Measurements from ENCODE around the gene ZNF592. TPM values are rescaled to one million over a fixed set of nuclear protein-coding genes. Genes with fewer than 3 reads are reported as not detected.

The ZNF592 gene
- total RNA-seq, 2 experiments from 2014 or later, result 18.1 to 18.3 TPM

- intact Hi-C loops (cut with micrococcal nuclease), result no loop called here
- TF ChIP-seq CTCF (IDR thresholded peaks at IDR 0.05), result no peak
- no peak overlapping the region for H3K4me3 Mint-ChIP-seq
- no peaks in the 10 kb centered on the region for H3K9me3 Mint-ChIP-seq
- H3K27ac Mint-ChIP-seq, result peak overlapping the region; percentile 39
- peaks cover 33% of the 10 kb centered on the region for H3K36me3 Mint-ChIP-seq (ENCODE audit: low read depth)
- POLR2A ChIA-PET, result interaction anchor here (0.6 to 0.8 kb wide), 2 partner anchors 10 to 114 kb away, joined by 3 read pairs; no protein-coding TSS in a partner anchor
- DNase-seq (no peak), ATAC-seq (no peak)
- CTCF ChIA-PET, result no interaction called here
- H3K27me3 Mint-ChIP-seq, result no peaks in the 10 kb centered on the region
- peaks cover 47% of the 10 kb centered on the region for H3K4me1 Mint-ChIP-seq (ENCODE audit: low read depth)
These were observed 34.0 kb downstream of the ZNF592 start for GRCh38 chr15:84782346-84782745.

- no peak for TF ChIP-seq CTCF (IDR thresholded peaks at IDR 0.05)
- POLR2A ChIA-PET, result no interaction called here
- peak; percentile 20 for DNase-seq
- peaks cover 41% of the 10 kb centered on the region for H3K36me3 Mint-ChIP-seq (ENCODE audit: low read depth)
- H3K9me3 Mint-ChIP-seq, result no peaks in the 10 kb centered on the region
- no peaks in the 10 kb centered on the region for H3K27me3 Mint-ChIP-seq
- no peak overlapping the region for H3K4me3 Mint-ChIP-seq
- ATAC-seq, result no peak
- intact Hi-C loops (cut with micrococcal nuclease), result no loop called here
- CTCF ChIA-PET, result interaction anchor here (0.7 to 1.4 kb wide), 2 partner anchors 117 to 196 kb away, joined by 4 read pairs; no protein-coding TSS in a partner anchor
- peaks cover 56% of the 10 kb centered on the region for H3K4me1 Mint-ChIP-seq (ENCODE audit: low read depth)
- H3K27ac Mint-ChIP-seq, result peak overlapping the region; percentile 37
These were observed 35.3 kb downstream of the ZNF592 start for GRCh38 chr15:84783493-84784251.

GRCh38 chr15:84784262-84784661 lies 35.9 kb downstream of the ZNF592 start:
- peaks cover 55% of the 10 kb centered on the region for H3K4me1 Mint-ChIP-seq (ENCODE audit: low read depth)
- no peaks in the 10 kb centered on the region for H3K9me3 Mint-ChIP-seq
- ATAC-seq, result no peak
- intact Hi-C loops (cut with micrococcal nuclease), result no loop called here
- no peaks in the 10 kb centered on the region for H3K27me3 Mint-ChIP-seq
- H3K27ac Mint-ChIP-seq, result no peak overlapping the region
- no peak for DNase-seq
- POLR2A ChIA-PET, result no interaction called here
- CTCF ChIA-PET, result interaction anchor here (0.7 to 1.5 kb wide), 3 partner anchors 35 to 196 kb away, joined by 4 read pairs; no protein-coding TSS in a partner anchor
- H3K4me3 Mint-ChIP-seq, result no peak overlapping the region
- H3K36me3 Mint-ChIP-seq (ENCODE audit: low read depth), result peaks cover 42% of the 10 kb centered on the region
- no peak for TF ChIP-seq CTCF (IDR thresholded peaks at IDR 0.05)

- H3K4me3 Mint-ChIP-seq, result no peak overlapping the region
- peaks cover 55% of the 10 kb centered on the region for H3K4me1 Mint-ChIP-seq (ENCODE audit: low read depth)
- no peaks in the 10 kb centered on the region for H3K27me3 Mint-ChIP-seq
- H3K9me3 Mint-ChIP-seq, result no peaks in the 10 kb centered on the region
- peaks cover 42% of the 10 kb centered on the region for H3K36me3 Mint-ChIP-seq (ENCODE audit: low read depth)
- TF ChIP-seq CTCF (IDR thresholded peaks at IDR 0.05), result no peak
- peak overlapping the region; percentile 31 for H3K27ac Mint-ChIP-seq
- CTCF ChIA-PET, result interaction anchor here (1.5 kb wide), 1 partner anchor 36 kb away, joined by 4 read pairs; no protein-coding TSS in a partner anchor
- intact Hi-C loops (cut with micrococcal nuclease), result no loop called here
- DNase-seq, result peak; percentile 18
- peak; percentile 81 for ATAC-seq
- POLR2A ChIA-PET, result interaction anchor here (1.2 kb wide), 1 partner anchor 33 kb away, joined by 4 read pairs; no protein-coding TSS in a partner anchor
These were observed 36.7 kb downstream of the ZNF592 start for GRCh38 chr15:84785053-84785452.

- no peak for ATAC-seq
- CTCF ChIA-PET, result no interaction called here
- no peaks in the 10 kb centered on the region for H3K9me3 Mint-ChIP-seq
- peak overlapping the region; percentile 21 for H3K27ac Mint-ChIP-seq
- no peaks in the 10 kb centered on the region for H3K27me3 Mint-ChIP-seq
- DNase-seq, result no peak
- no peak for TF ChIP-seq CTCF (IDR thresholded peaks at IDR 0.05)
- POLR2A ChIA-PET, result no interaction called here
- H3K4me3 Mint-ChIP-seq, result no peak overlapping the region
- intact Hi-C loops (cut with micrococcal nuclease), result no loop called here
- H3K4me1 Mint-ChIP-seq (ENCODE audit: low read depth), result peaks cover 46% of the 10 kb centered on the region
- H3K36me3 Mint-ChIP-seq (ENCODE audit: low read depth), result peaks cover 47% of the 10 kb centered on the region
These were observed 40.1 kb downstream of the ZNF592 start for GRCh38 chr15:84788500-84788899.
